DND-41 (cell line): Measurements from ENCODE around the gene HSPB9.

ENCODE experiments used
- CTCF ChIP-seq: IDR thresholded peaks from 2 replicates; pipeline ENCODE4 v1.5.1; 2012; ENCODE audit warnings: borderline replicate concordance, low read length, moderate library complexity, mild to moderate bottlenecking; ENCODE audit not compliant: poor library complexity, severe bottlenecking; ENCODE audit errors: extremely low read depth
- EZH2 ChIP-seq: IDR thresholded peaks from 3 replicates; pipeline ENCODE4 v1.6.1; 2012; ENCODE audit warnings: borderline replicate concordance, low read depth, mild to moderate bottlenecking, moderate library complexity, low read length, inconsistent platforms; ENCODE audit not compliant: severe bottlenecking

- TF ChIP-seq CTCF (no peak), EZH2 (no peak)
Measured at GRCh38 chr17:42146911-42147607, 24.5 kb downstream of the HSPB9 start.
